Stomach (tissue), 4 donors: ENCODE data around the gene BPIFB1.

Experiments
- POLR2AphosphoS5 ChIP-seq, 3 donors: sonication (generic); formaldehyde crosslinking; IDR thresholded peaks; one replicate each; pipeline ENCODE4 v1.6.1; 2016; ENCODE audit warnings: antibody characterized with exemption in 3 of 3
- TF ChIP-seq, protein P1 (sequence below), 7 experiments: fragments of 450-650 bp in 4 of 7; fragments of 200-600 bp in 3 of 7; sonication (generic) in 3 of 7; IDR thresholded peaks; one replicate each; pipeline ENCODE4 v1.5.1; 2016 to 2019; ENCODE audit warnings: antibody characterized with exemption in 7 of 7, control low read depth in 2 of 7, mild to moderate bottlenecking in 1 of 7

- TF ChIP-seq POLR2AphosphoS5 (IDR thresholded peaks at IDR 0.05) = no peak
- TF ChIP-seq, protein P1, sequence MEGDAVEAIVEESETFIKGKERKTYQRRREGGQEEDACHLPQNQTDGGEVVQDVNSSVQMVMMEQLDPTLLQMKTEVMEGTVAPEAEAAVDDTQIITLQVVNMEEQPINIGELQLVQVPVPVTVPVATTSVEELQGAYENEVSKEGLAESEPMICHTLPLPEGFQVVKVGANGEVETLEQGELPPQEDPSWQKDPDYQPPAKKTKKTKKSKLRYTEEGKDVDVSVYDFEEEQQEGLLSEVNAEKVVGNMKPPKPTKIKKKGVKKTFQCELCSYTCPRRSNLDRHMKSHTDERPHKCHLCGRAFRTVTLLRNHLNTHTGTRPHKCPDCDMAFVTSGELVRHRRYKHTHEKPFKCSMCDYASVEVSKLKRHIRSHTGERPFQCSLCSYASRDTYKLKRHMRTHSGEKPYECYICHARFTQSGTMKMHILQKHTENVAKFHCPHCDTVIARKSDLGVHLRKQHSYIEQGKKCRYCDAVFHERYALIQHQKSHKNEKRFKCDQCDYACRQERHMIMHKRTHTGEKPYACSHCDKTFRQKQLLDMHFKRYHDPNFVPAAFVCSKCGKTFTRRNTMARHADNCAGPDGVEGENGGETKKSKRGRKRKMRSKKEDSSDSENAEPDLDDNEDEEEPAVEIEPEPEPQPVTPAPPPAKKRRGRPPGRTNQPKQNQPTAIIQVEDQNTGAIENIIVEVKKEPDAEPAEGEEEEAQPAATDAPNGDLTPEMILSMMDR (IDR thresholded peaks at IDR 0.05) = no peak
Observed at GRCh38 chr20:33348136-33348937, 65.3 kb downstream of the BPIFB1 start.
